BE2C (cell line): Measurements from ENCODE around the gene CAMTA1.

Source experiments
- DNase-seq: peaks from one replicate; pipeline ENCODE4 v3.0.0-alpha.2; 2020
- H3K27me3 ChIP-seq: fragments of 250-450 bp; sonication (Bioruptor Pico); 2 replicates; pipeline ENCODE4 v1.5.1; 2020; ENCODE audit warnings: mild to moderate bottlenecking
- H3K36me3 ChIP-seq: fragments of 250-450 bp; sonication (Bioruptor Pico); 2 replicates; pipeline ENCODE4 v1.5.1; 2020; ENCODE audit warnings: mild to moderate bottlenecking
- H3K4me1 ChIP-seq: fragments of 250-450 bp; sonication (Bioruptor Pico); 2 replicates; pipeline ENCODE4 v1.5.1; 2020
- H3K4me3 ChIP-seq: 2 replicates; pipeline ENCODE4 v1.5.1; 2011; ENCODE audit warnings: low read depth, low read length
- H3K9me3 ChIP-seq: fragments of 250-450 bp; sonication (Bioruptor Pico); 2 replicates; pipeline ENCODE4 v1.5.1; 2020
- CTCF ChIP-seq: IDR thresholded peaks from 2 replicates; pipeline ENCODE4 v1.5.1; 2012; ENCODE audit warnings: mild to moderate bottlenecking, low read depth, low read length

CAMTA1 gene

GRCh38 chr1:7331926-7332535, 546.8 kb downstream of the CAMTA1 start:
- TF ChIP-seq CTCF: no peak
- Histone ChIP-seq H3K36me3 (no peaks in the 10 kb centered on the region), H3K9me3 (no peaks in the 10 kb centered on the region), H3K27me3 (no peaks in the 10 kb centered on the region), H3K4me3 (no peak overlapping the region), H3K4me1 (peaks cover 11% of the 10 kb centered on the region)
- DNase-seq: no peak

DNA sequence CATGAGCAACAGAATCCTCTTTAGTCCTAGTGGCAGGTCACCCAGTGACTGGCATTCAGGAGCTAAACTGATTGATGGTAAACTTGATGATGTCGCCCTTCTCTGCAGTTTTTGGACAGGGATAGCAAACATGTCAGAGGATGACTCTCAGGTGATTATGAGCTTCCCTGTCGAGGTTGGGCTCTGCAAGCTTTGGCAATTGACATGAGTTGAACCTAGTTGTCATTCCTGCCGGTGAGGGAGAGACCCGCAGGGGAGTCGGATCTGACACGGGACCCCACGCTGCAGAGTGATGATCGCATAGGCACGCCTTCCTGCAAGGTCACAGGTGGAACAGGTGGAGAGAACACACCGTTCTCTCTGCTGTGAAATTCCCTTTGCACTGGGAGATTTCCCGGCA, 547.8 kb downstream of the CAMTA1 start:
- Histone ChIP-seq H3K36me3 (no peaks in the 10 kb centered on the region), H3K27me3 (no peaks in the 10 kb centered on the region), H3K4me3 (no peak overlapping the region), H3K9me3 (no peaks in the 10 kb centered on the region), H3K4me1 (peaks cover 11% of the 10 kb centered on the region)
- DNase-seq: no peak
- no peak for TF ChIP-seq CTCF

DNA sequence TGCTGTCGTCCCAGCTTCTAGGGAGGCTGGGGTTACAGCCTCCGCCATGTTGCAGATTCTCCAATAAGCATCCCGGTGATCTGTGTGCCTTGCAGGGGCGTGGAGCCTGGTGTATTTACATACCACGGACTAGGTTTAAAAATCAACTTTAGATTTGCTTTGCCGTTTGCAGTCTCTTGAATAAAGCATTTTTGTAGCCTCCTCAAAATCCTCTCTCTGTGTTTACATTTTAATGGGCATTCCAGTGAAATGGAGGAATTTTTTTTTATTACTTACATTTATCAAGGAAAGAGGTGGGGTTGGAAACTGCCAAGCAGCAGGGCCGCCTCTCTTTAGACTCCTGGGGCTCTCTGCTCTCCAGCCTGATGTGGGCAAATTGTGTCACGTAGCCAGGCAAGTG, 548.4 kb downstream of the CAMTA1 start:
- H3K27me3 ChIP-seq: no peaks in the 10 kb centered on the region
- H3K4me3 ChIP-seq: no peak overlapping the region
- no peak for DNase-seq
- TF ChIP-seq CTCF: no peak
- no peaks in the 10 kb centered on the region for H3K36me3 ChIP-seq
- no peaks in the 10 kb centered on the region for H3K9me3 ChIP-seq
- H3K4me1 ChIP-seq: peaks cover 11% of the 10 kb centered on the region

DNA sequence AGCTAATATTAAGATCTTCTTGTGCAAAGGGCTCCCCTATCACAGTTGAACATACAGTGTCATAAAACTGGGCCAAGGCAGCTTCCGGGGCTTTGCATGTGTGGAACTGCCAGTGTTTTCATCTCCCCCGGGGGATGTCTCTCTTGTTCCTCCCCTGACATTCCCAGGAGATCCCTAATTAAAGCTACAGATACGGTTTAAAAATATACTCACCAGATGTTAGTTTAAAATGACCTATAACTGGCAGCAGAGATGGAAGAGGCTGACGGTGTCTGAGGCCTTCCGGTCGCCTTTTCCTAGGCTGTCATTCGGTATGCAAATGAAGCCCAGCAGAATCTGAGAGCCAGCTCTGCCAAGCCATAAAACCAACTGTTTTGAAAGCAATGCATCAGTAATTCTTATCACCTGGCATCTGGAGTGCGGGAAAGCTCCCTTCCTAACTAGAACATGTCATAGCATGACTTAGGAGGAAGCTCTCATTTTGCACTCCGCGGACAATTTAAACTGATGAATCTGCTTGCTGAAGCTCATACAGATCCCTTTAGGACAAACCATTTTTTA, 549.3 kb downstream of the CAMTA1 start:
- TF ChIP-seq CTCF: no peak

DNA sequence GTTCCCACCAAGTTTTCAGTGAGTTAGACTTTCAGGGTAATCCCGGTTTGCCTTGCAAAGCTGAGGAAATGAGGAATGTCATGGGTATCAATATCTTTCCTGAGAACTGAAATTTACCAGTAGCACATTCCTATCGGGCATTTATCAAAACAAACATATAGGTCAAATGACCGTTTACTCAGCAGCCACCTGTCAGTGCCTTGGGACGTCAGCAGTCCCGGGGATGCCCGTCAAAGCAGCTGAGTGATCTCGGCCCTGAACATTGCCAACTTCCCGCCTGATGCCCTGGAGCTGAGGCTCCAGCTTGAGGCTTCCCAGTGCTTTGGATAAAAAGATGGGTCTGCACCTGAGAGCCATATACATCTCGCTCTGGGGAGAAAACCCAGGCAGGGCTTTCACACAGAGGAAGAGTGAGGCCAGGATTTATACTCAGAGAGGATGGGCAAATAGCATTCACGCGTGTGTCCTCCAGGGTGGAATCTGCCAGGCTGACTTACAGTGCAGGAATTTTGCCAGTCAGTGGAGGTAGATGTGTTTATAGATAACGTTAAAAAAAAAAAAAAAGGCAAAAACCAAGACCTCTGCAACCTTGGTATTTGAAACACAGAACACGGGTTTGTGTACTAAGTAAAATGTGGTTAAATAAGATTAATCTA, 550.1 kb downstream of the CAMTA1 start:
- no peak for DNase-seq
- Histone ChIP-seq H3K36me3 (no peaks in the 10 kb centered on the region), H3K27me3 (no peaks in the 10 kb centered on the region), H3K4me3 (no peak overlapping the region), H3K4me1 (peaks cover 11% of the 10 kb centered on the region), H3K9me3 (no peaks in the 10 kb centered on the region)
- no peak for TF ChIP-seq CTCF

More for the DNA sequence above, 549.3 kb downstream of the CAMTA1 start:
- Histone ChIP-seq H3K36me3 (no peaks in the 10 kb centered on the region), H3K27me3 (no peaks in the 10 kb centered on the region), H3K9me3 (no peaks in the 10 kb centered on the region), H3K4me1 (peaks cover 11% of the 10 kb centered on the region), H3K4me3 (no peak overlapping the region)
- DNase-seq: peak; percentile 49

GRCh38 chr1:7338439-7338838, 553.2 kb downstream of the CAMTA1 start:
- Histone ChIP-seq H3K4me1 (peaks cover 28% of the 10 kb centered on the region), H3K36me3 (no peaks in the 10 kb centered on the region)
- DNase-seq: no peak

More at GRCh38 chr1:7338439-7338838, 553.2 kb downstream of the CAMTA1 start:
- H3K27me3 ChIP-seq: no peaks in the 10 kb centered on the region
- no peaks in the 10 kb centered on the region for H3K9me3 ChIP-seq
- no peak for TF ChIP-seq CTCF
- H3K4me3 ChIP-seq: no peak overlapping the region
